OCI-LY1 (cell line): Measurements from ENCODE around the gene FTHL17.

Experiments
- CTCF ChIP-seq: fragments of 200-600 bp; sonication (generic), shearing (Covaris generic); IDR thresholded peaks from 2 replicates; pipeline ENCODE4 v1.5.1; 2017; ENCODE audit warnings: mild to moderate bottlenecking, antibody characterized with exemption, low read length, moderate library complexity, mixed read lengths
- EZH2 ChIP-seq: fragments of 200-600 bp; sonication (generic), shearing (Covaris generic); IDR thresholded peaks from 2 replicates; pipeline ENCODE4 v1.8.0; 2017; ENCODE audit warnings: borderline replicate concordance, mixed run types, mild to moderate bottlenecking, antibody characterized with exemption, low read length, moderate library complexity, mixed read lengths

GRCh38 chrX:31060016-31060415 is 11.8 kb downstream of the FTHL17 start:
- TF ChIP-seq CTCF (no peak), EZH2 (no peak)
